Colonic mucosa (tissue), 4 donors: ENCODE results near the gene PPP2R5D. TPM values are rescaled to one million over a fixed set of nuclear protein-coding genes. Genes with fewer than 3 reads are reported as not detected.

ENCODE experiments used
- DNase-seq: peaks from one replicate; pipeline ENCODE4 v3.0.0-alpha.2; 2020
- H3K27ac ChIP-seq: fragments of 200-600 bp; one replicate; pipeline ENCODE4 v1.8.0; 2021
- H3K27me3 ChIP-seq: fragments of 200-600 bp; one replicate; pipeline ENCODE4 v1.8.0; 2021
- H3K36me3 ChIP-seq: fragments of 200-600 bp; one replicate; pipeline ENCODE4 v1.8.0; 2021
- H3K4me1 ChIP-seq: fragments of 200-600 bp; one replicate; pipeline ENCODE4 v1.8.0; 2021; ENCODE audit warnings: mild to moderate bottlenecking
- H3K4me3 ChIP-seq: fragments of 200-600 bp; one replicate; pipeline ENCODE4 v1.8.0; 2021
- H3K9ac ChIP-seq, 2 donors: one replicate each; pipeline ENCODE4 v1.7.0; 2013; ENCODE audit warnings: control low read depth in 2 of 2, low read depth in 2 of 2, low read length in 2 of 2
- H3K9me3 ChIP-seq: fragments of 200-600 bp; one replicate; pipeline ENCODE4 v1.8.0; 2021
- CTCF ChIP-seq: fragments of 200-600 bp; IDR thresholded peaks from one replicate; pipeline ENCODE4 v1.8.0; 2022; ENCODE audit warnings: antibody characterized with exemption, mild to moderate bottlenecking
- intact Hi-C: fragments of 100-400 bp; cut with DNase I; formaldehyde crosslinking; loops from one replicate; pipeline ENCODE4 v1.14.1; 2022
- total RNA-seq, 2 donors: library from RNA; stranded (reverse); fragmentation: NEBNext Ultra II Directional in 1 of 2; extraction: Animal tissue kit (Norgen Biotek cat#: 25700) in 1 of 2; gene quantifications; one replicate each; pipeline ENCODE4 v1.2.1, GENCODE V29; 2021
- donor health status: healthy.
- donor health status: DM: no; HTN: no; CAD: no.
- donor health status: DM: no; HTN: no; CAD: no.

PPP2R5D gene
- total RNA-seq, 2 donors from 2014 or later, result 38.5 to 49.7 TPM

- H3K36me3 ChIP-seq, result no peaks in the 10 kb centered on the region
- no peaks in the 10 kb centered on the region for H3K9me3 ChIP-seq
- intact Hi-C loops, result no loop called here
- no peak for TF ChIP-seq CTCF
- H3K4me3 ChIP-seq, result peak overlapping the region; percentile 55
- DNase-seq, result no peak
- H3K27me3 ChIP-seq, result no peaks in the 10 kb centered on the region
- peaks cover 11% of the 10 kb centered on the region for H3K4me1 ChIP-seq
- H3K9ac ChIP-seq, result peak overlapping the region; percentile 88 to 98
- no peak overlapping the region for H3K27ac ChIP-seq
Measured at GRCh38 chr6:43058531-43058930, 74.2 kb downstream of the PPP2R5D start.

- DNase-seq, result peak; percentile 99
- H3K27ac ChIP-seq, result peak within 1 kb of the TSS; percentile 94
- H3K9ac ChIP-seq, result peak within 1 kb of the TSS; percentile 88 to 98
- H3K36me3 ChIP-seq, result no peaks in the 10 kb centered on the region
- intact Hi-C loops, result no loop called here
- H3K9me3 ChIP-seq, result no peaks in the 10 kb centered on the region
- H3K27me3 ChIP-seq, result no peaks in the 10 kb centered on the region
- peak within 1 kb of the TSS; percentile 55 for H3K4me3 ChIP-seq
- H3K4me1 ChIP-seq, result peaks cover 11% of the 10 kb centered on the region
- TF ChIP-seq CTCF, result no peak
Measured at GRCh38 chr6:43059168-43060033, 75.0 kb downstream of the PPP2R5D start, which contains the start of the genes KLC4 and MRPL2. Gene KLC4 (plus strand): TSS chr6:43059631. CDS start chr6:43061336, 1,705 bp downstream. Gene MRPL2 (minus strand): TSS chr6:43059434. CDS start chr6:43059381, 53 bp downstream.

- Histone ChIP-seq H3K27me3 (no peaks in the 10 kb centered on the region), H3K4me1 (peaks cover 11% of the 10 kb centered on the region), H3K9me3 (no peaks in the 10 kb centered on the region), H3K36me3 (peaks cover 3% of the 10 kb centered on the region), H3K4me3 (peak overlapping the region; percentile 55), H3K27ac (peak overlapping the region; percentile 94), H3K9ac (peak overlapping the region; percentile 72 to 98)
- peak; percentile 90 for DNase-seq
- TF ChIP-seq CTCF, result no peak
- intact Hi-C loops, result no loop called here
Measured at GRCh38 chr6:43060034-43060754, 75.8 kb downstream of the PPP2R5D start.

DNA sequence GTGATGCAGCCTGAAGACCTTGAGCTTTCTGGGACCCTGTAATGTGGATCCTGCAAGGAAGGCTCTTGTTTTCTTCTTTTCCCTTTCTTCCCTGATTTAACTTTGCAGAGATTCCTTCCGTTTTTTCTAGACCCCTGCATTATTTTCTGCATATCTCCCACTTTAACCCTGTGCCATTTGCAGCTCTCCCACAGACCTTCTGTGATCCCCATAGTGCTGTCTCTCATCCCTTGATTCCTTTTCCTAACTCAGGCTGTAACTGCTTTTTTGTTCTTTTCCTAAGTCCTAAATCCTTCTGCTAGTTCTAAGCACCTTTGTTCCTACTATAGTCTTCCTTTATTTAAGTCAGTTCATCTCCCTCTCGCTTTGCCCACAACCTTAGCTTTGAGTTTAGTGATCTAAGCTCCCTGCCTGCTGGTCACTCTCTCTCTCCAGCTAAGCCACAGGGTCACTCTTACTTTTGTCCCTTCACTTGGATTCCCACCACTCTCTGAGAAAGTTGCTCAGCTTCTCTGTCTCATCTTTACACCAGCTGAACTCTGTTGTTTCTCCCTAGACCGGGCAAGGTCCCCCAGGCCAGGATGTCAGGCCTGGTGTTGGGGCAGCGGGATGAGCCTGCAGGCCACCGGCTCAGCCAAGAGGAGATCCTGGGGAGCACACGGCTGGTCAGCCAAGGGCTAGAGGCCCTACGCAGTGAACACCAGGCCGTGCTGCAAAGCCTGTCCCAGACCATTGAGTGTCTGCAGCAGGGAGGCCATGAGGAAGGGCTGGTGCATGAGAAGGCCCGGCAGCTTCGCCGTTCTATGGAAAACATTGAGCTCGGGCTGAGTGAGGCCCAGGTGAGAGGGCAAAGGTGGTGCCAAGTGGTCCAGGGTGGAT, 76.6 kb downstream of the PPP2R5D start:
- Histone ChIP-seq H3K36me3 (peaks cover 3% of the 10 kb centered on the region), H3K4me1 (peaks cover 11% of the 10 kb centered on the region), H3K27me3 (no peaks in the 10 kb centered on the region), H3K9ac (peak overlapping the region; percentile 28 to 98), H3K27ac (peak overlapping the region; percentile 94), H3K9me3 (no peaks in the 10 kb centered on the region), H3K4me3 (peak overlapping the region; percentile 55)
- TF ChIP-seq CTCF, result no peak
- peak; percentile 28 for DNase-seq
- intact Hi-C loops, result no loop called here

DNA sequence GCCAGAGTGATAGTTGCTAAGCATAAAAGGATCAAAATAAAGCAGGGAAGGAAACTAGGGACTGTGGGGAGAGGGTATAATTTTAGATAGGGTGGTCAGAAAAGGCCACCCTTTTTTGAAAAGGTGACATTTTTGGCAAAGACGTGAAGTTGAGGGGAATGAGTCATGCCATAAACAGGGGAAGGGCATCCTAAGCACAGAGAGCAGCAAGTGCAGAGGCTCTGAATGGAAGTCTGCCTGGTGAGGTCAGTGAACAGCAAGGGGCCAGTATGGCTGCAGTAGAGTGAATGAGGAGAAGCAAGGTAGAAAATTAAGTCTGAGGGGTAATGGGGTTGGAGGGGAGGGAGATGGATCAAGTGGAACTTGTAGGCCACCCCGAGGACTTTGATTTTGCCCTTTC, 77.5 kb downstream of the PPP2R5D start:
- H3K27ac ChIP-seq, result no peak overlapping the region
- no peaks in the 10 kb centered on the region for H3K9me3 ChIP-seq
- peaks cover 3% of the 10 kb centered on the region for H3K36me3 ChIP-seq
- peaks cover 11% of the 10 kb centered on the region for H3K4me1 ChIP-seq
- H3K4me3 ChIP-seq, result peak overlapping the region; percentile 55
- TF ChIP-seq CTCF, result no peak
- peak overlapping the region in 1 of 2 donors; percentile 98 for H3K9ac ChIP-seq
- no peak for DNase-seq
- no peaks in the 10 kb centered on the region for H3K27me3 ChIP-seq
- intact Hi-C loops, result no loop called here
